Measurements from ENCODE around the gene USP47. TPM values are rescaled to one million over a fixed set of nuclear protein-coding genes. Genes with fewer than 3 reads are reported as not detected.

The USP47 gene
- total RNA-seq, 3 donors from 2014 or later (not counting 1 experiment from before 2014, with no cell fraction given) = 102 to 108 (median 107) TPM

DNA sequence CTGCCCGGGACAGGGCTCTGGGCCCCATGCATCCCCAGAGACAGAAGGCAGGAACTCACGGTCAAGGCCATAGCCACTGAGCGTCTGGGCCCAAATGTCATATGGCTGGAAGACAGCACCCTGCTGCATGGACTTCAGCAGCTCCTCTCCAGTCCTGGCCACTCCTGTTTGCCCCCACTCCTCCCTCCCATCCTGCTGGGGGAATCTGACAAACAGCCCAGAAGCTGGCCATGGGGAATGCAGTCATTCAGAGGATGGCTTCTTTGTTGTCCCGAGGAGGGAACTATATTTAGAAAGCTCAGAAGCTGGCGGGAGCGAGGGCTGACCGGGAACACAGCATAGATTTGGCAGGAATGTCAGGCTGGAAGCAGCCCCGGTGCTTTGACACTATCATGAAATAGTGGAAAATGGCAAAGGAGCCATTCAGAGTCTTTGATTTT is 131.6 kb downstream of the USP47 start:
- Mint-ChIP-seq H3K9me3 (no peaks in the 10 kb centered on the region), H3K4me3 (no peak overlapping the region), H3K27me3 (ENCODE audit: low read depth in 2 of 2) (no peaks in the 10 kb centered on the region), H3K4me1 (no peaks in the 10 kb centered on the region), H3K27ac (no peak overlapping the region), H3K36me3 (no peaks in the 10 kb centered on the region)
- H3K9me3 ChIP-seq (ENCODE audit: control insufficient read depth, insufficient read depth, low read length) = no peaks in the 10 kb centered on the region
- no peak overlapping the region for H3K4me3 ChIP-seq (ENCODE audit: low read length)
- intact Hi-C loops (cut with micrococcal nuclease) = no loop called here
- WGBS (ENCODE audit: insufficient coverage) = 91% methylated on average over 8 of the region's 8 CpGs
- H3K36me3 ChIP-seq (ENCODE audit: control insufficient read depth, insufficient read depth, low read length) = no peaks in the 10 kb centered on the region
- no peak overlapping the region for H3K27ac ChIP-seq (ENCODE audit: low read length)
- DNase-seq = no peak
- no peaks in the 10 kb centered on the region for H3K27me3 ChIP-seq (ENCODE audit: control insufficient read depth, insufficient read depth, low read length)
- peaks cover 4% of the 10 kb centered on the region for H3K4me1 ChIP-seq (ENCODE audit: control insufficient read depth, insufficient read depth, low read length)
- no peak for ATAC-seq
- TF ChIP-seq, protein P1, sequence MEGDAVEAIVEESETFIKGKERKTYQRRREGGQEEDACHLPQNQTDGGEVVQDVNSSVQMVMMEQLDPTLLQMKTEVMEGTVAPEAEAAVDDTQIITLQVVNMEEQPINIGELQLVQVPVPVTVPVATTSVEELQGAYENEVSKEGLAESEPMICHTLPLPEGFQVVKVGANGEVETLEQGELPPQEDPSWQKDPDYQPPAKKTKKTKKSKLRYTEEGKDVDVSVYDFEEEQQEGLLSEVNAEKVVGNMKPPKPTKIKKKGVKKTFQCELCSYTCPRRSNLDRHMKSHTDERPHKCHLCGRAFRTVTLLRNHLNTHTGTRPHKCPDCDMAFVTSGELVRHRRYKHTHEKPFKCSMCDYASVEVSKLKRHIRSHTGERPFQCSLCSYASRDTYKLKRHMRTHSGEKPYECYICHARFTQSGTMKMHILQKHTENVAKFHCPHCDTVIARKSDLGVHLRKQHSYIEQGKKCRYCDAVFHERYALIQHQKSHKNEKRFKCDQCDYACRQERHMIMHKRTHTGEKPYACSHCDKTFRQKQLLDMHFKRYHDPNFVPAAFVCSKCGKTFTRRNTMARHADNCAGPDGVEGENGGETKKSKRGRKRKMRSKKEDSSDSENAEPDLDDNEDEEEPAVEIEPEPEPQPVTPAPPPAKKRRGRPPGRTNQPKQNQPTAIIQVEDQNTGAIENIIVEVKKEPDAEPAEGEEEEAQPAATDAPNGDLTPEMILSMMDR (IDR thresholded peaks at IDR 0.05) = no peak

DNA sequence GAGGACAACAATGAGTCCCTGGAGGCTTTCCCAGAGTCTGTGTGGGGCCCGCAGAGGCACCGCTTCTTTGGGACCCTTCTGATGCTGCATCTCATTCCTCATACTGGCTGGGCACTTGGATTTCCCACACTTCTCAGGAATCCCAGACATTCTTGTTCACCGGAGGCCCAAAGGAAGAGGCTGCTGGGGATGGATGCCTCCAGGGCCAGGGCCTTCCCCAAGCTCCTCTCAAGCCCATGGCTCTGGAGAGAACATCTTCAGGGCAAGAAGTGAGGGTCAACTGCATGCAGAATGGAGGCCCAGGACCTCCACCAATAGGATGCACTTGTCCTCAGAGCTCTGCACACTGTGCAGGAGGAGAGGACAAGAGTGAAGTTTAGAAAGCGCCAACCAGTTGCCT is 132.1 kb downstream of the USP47 start:
- no peak overlapping the region for H3K27ac Mint-ChIP-seq
- intact Hi-C loops (cut with micrococcal nuclease) = no loop called here
- no peak overlapping the region for H3K4me3 Mint-ChIP-seq
- no peaks in the 10 kb centered on the region for H3K9me3 Mint-ChIP-seq
- H3K4me1 Mint-ChIP-seq = no peaks in the 10 kb centered on the region
- TF ChIP-seq, protein P1 (IDR thresholded peaks at IDR 0.05) = no peak
- WGBS (ENCODE audit: insufficient coverage) = 97% methylated on average over 4 of the region's 4 CpGs
- H3K4me1 ChIP-seq (ENCODE audit: control insufficient read depth, insufficient read depth, low read length) = peaks cover 4% of the 10 kb centered on the region
- H3K27ac ChIP-seq (ENCODE audit: low read length) = no peak overlapping the region
- ATAC-seq (no peak), DNase-seq (no peak)
- no peaks in the 10 kb centered on the region for H3K27me3 Mint-ChIP-seq (ENCODE audit: low read depth in 2 of 2)
- no peaks in the 10 kb centered on the region for H3K9me3 ChIP-seq (ENCODE audit: control insufficient read depth, insufficient read depth, low read length)
- no peaks in the 10 kb centered on the region for H3K36me3 ChIP-seq (ENCODE audit: control insufficient read depth, insufficient read depth, low read length)
- no peaks in the 10 kb centered on the region for H3K36me3 Mint-ChIP-seq
- no peak overlapping the region for H3K4me3 ChIP-seq (ENCODE audit: low read length)
- H3K27me3 ChIP-seq (ENCODE audit: control insufficient read depth, insufficient read depth, low read length) = no peaks in the 10 kb centered on the region

DNA sequence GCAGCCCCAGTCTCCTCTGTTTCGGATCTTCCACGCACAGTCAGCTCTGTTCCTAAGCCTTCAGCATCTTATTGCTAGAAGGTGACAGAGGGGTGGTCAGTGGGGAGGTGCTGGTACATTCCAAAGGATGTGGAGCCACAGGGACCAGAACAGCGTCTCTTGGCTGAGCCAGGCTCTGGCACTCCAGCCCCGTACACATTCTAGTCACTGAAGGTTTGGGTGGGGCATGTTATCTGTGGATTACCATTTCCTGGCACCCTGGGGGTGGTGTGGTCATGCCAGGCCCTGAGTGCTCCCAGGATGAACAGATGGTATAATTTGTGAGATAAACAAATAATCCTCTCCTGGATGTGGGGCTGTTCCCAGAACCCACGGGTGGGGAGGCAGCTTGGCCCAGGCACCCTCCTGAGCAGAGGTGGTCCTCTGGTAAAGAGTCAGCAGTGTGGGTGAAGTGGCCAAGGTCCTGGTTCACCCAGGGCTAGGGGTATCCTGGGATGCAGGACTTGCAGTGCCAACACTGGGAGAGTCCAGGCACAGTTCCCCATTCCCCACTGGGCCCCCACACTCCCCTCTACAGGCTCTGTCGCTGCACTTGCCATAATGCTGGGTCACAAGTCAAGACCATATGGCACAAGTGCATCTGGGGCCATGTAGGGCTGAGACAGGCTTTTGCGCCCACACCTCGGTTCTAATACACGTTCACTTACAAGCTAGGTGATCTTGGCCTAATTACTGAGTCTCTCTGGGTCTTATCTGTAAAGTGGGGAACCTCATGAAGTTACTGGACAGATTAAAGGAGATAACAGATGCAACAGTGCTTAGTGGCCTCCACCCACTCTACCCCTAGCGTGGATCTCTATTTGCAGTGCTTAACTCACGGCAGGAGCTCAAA is 133.7 kb downstream of the USP47 start:
- DNase-seq (no peak), ATAC-seq (no peak)
- 76% methylated on average over 11 of the region's 11 CpGs for WGBS (ENCODE audit: insufficient coverage)
- intact Hi-C loops (cut with micrococcal nuclease) = no loop called here
- no peaks in the 10 kb centered on the region for H3K27me3 ChIP-seq (ENCODE audit: control insufficient read depth, insufficient read depth, low read length)
- Mint-ChIP-seq H3K9me3 (no peaks in the 10 kb centered on the region), H3K36me3 (no peaks in the 10 kb centered on the region), H3K27ac (no peak overlapping the region), H3K27me3 (ENCODE audit: low read depth in 2 of 2) (no peaks in the 10 kb centered on the region), H3K4me1 (no peaks in the 10 kb centered on the region), H3K4me3 (no peak overlapping the region)
- H3K4me1 ChIP-seq (ENCODE audit: control insufficient read depth, insufficient read depth, low read length) = peaks cover 4% of the 10 kb centered on the region
- no peaks in the 10 kb centered on the region for H3K36me3 ChIP-seq (ENCODE audit: control insufficient read depth, insufficient read depth, low read length)
- TF ChIP-seq, protein P1 (IDR thresholded peaks at IDR 0.05) = no peak
- no peaks in the 10 kb centered on the region for H3K9me3 ChIP-seq (ENCODE audit: control insufficient read depth, insufficient read depth, low read length)
- H3K27ac ChIP-seq (ENCODE audit: low read length) = no peak overlapping the region
- no peak overlapping the region for H3K4me3 ChIP-seq (ENCODE audit: low read length)

All from natural killer cell (primary cell).